SK-N-MC (cell line): ENCODE measurements around the gene LTBP2.

ENCODE experiments used
- DNase-seq: peaks from one replicate; pipeline ENCODE4 v3.0.0-alpha.2; 2011; ENCODE audit warnings: low read depth, low spot score
- H3K27ac ChIP-seq: fragments of 200-600 bp; sonication (generic); 2 replicates; pipeline ENCODE4 v1.5.1; 2016; ENCODE audit warnings: mixed run types
- H3K36me3 ChIP-seq: fragments of 200-600 bp; sonication (generic); 2 replicates; pipeline ENCODE4 v1.6.1; 2017; ENCODE audit warnings: antibody characterized with exemption, low read length, mixed read lengths; ENCODE audit not compliant: insufficient read depth
- H3K4me3 ChIP-seq: fragments of 200-600 bp; sonication (generic); 2 replicates; pipeline ENCODE4 v1.5.1; 2016
- H3K9ac ChIP-seq: fragments of 200-600 bp; sonication (generic); 2 replicates; pipeline ENCODE4 v1.8.0; 2017; ENCODE audit warnings: mixed run types, mixed read lengths; ENCODE audit not compliant: insufficient read length
- H3K9me3 ChIP-seq: fragments of 200-600 bp; sonication (generic); 2 replicates; pipeline ENCODE4 v1.6.1; 2017; ENCODE audit warnings: low read depth, mild to moderate bottlenecking, antibody characterized with exemption, low read length, moderate library complexity, mixed read lengths
- EZH2 ChIP-seq: fragments of 200-600 bp; sonication (generic); IDR thresholded peaks from one replicate; pipeline ENCODE4 v1.6.1; 2017; ENCODE audit warnings: antibody characterized with exemption
- FOXP2 ChIP-seq: optimal IDR thresholded peaks from 2 replicates; pipeline ENCODE3; 2011; ENCODE audit warnings: mild to moderate bottlenecking, moderate library complexity; ENCODE audit not compliant: insufficient read depth; ENCODE audit errors: extremely low read length, control extremely low read depth
- POLR2AphosphoS5 ChIP-seq: IDR thresholded peaks from 2 replicates; pipeline ENCODE4 v1.6.1; 2012; ENCODE audit warnings: mild to moderate bottlenecking, low read depth, low read length, borderline replicate concordance

Gene LTBP2

GRCh38 chr14:74514471-74514941 lies 97.5 kb downstream of the LTBP2 start:
- no peaks in the 10 kb centered on the region for H3K9me3 ChIP-seq
- H3K4me3 ChIP-seq, result no peak overlapping the region
- DNase-seq, result no peak
- no peak overlapping the region for H3K9ac ChIP-seq
- no peak overlapping the region for H3K27ac ChIP-seq
- TF ChIP-seq POLR2AphosphoS5, result no peak
- no peak for TF ChIP-seq FOXP2
- no peak for TF ChIP-seq EZH2
- H3K36me3 ChIP-seq, result no peaks in the 10 kb centered on the region

- Histone ChIP-seq H3K4me3 (no peak overlapping the region), H3K9me3 (no peaks in the 10 kb centered on the region), H3K27ac (no peak overlapping the region), H3K9ac (no peak overlapping the region), H3K36me3 (no peaks in the 10 kb centered on the region)
- TF ChIP-seq POLR2AphosphoS5, result no peak
- no peak for TF ChIP-seq FOXP2
- no peak for TF ChIP-seq EZH2
- no peak for DNase-seq
Measured at GRCh38 chr14:74511966-74512830, 99.8 kb downstream of the LTBP2 start.

GRCh38 chr14:74510959-74511409 lies 101.1 kb downstream of the LTBP2 start:
- no peak for TF ChIP-seq POLR2AphosphoS5
- Histone ChIP-seq H3K9me3 (no peaks in the 10 kb centered on the region), H3K36me3 (no peaks in the 10 kb centered on the region), H3K9ac (no peak overlapping the region), H3K4me3 (no peak overlapping the region), H3K27ac (no peak overlapping the region)
- no peak for DNase-seq

- Histone ChIP-seq H3K9me3 (no peaks in the 10 kb centered on the region), H3K27ac (no peak overlapping the region), H3K4me3 (no peak overlapping the region), H3K9ac (no peak overlapping the region), H3K36me3 (no peaks in the 10 kb centered on the region)
- DNase-seq, result no peak
- no peak for TF ChIP-seq FOXP2
- TF ChIP-seq POLR2AphosphoS5, result no peak
- no peak for TF ChIP-seq EZH2
Measured at GRCh38 chr14:74510223-74510931, 101.7 kb downstream of the LTBP2 start.

GRCh38 chr14:74509587-74510222 lies 102.3 kb downstream of the LTBP2 start:
- Histone ChIP-seq H3K9me3 (no peaks in the 10 kb centered on the region), H3K36me3 (no peaks in the 10 kb centered on the region), H3K27ac (no peak overlapping the region), H3K9ac (no peak overlapping the region), H3K4me3 (no peak overlapping the region)
- no peak for DNase-seq
- no peak for TF ChIP-seq POLR2AphosphoS5
- no peak for TF ChIP-seq EZH2
- no peak for TF ChIP-seq FOXP2

GRCh38 chr14:74508844-74509428 lies 103.1 kb downstream of the LTBP2 start:
- no peak for DNase-seq
- TF ChIP-seq POLR2AphosphoS5 (no peak), FOXP2 (no peak), EZH2 (no peak)
- H3K4me3 ChIP-seq, result no peak overlapping the region

GRCh38 chr14:74508292-74508731 lies 103.7 kb downstream of the LTBP2 start:
- TF ChIP-seq FOXP2 (no peak), POLR2AphosphoS5 (no peak), EZH2 (no peak)
- no peak for DNase-seq
- H3K27ac ChIP-seq, result no peak overlapping the region
- H3K9me3 ChIP-seq, result no peaks in the 10 kb centered on the region
- H3K9ac ChIP-seq, result no peak overlapping the region
- H3K36me3 ChIP-seq, result no peaks in the 10 kb centered on the region
- H3K4me3 ChIP-seq, result no peak overlapping the region

More at GRCh38 chr14:74508844-74509428, 103.1 kb downstream of the LTBP2 start:
- Histone ChIP-seq H3K36me3 (no peaks in the 10 kb centered on the region), H3K9ac (no peak overlapping the region), H3K27ac (no peak overlapping the region), H3K9me3 (no peaks in the 10 kb centered on the region)

- no peak overlapping the region for H3K4me3 ChIP-seq
- no peak for TF ChIP-seq FOXP2
- TF ChIP-seq EZH2, result no peak
- no peak for TF ChIP-seq POLR2AphosphoS5
- no peak overlapping the region for H3K27ac ChIP-seq
- H3K9me3 ChIP-seq, result no peaks in the 10 kb centered on the region
- no peak for DNase-seq
- H3K9ac ChIP-seq, result no peak overlapping the region
- no peaks in the 10 kb centered on the region for H3K36me3 ChIP-seq
Measured at GRCh38 chr14:74507840-74508239, 104.2 kb downstream of the LTBP2 start.
